MM.1S (cell line): ENCODE results near the gene NOC4L.

ENCODE experiments used
- EZH2 ChIP-seq: fragments of 300-600 bp; sonication (generic); optimal IDR thresholded peaks from 2 replicates; pipeline ENCODE3; 2017; ENCODE audit warnings: low read depth, mild to moderate bottlenecking, antibody characterized with exemption, low read length, mixed read lengths
- EZH2phosphoT487 ChIP-seq: fragments of 300-600 bp; sonication (generic); IDR thresholded peaks from 2 replicates; pipeline ENCODE4 v1.6.1; 2018; ENCODE audit warnings: antibody characterized with exemption, low read length
- TF ChIP-seq, protein P1 (sequence below): fragments of 300-600 bp; sonication (generic); IDR thresholded peaks from 2 replicates; pipeline ENCODE4 v1.5.1; 2016; ENCODE audit warnings: antibody characterized with exemption, low read length, mixed read lengths

DNA sequence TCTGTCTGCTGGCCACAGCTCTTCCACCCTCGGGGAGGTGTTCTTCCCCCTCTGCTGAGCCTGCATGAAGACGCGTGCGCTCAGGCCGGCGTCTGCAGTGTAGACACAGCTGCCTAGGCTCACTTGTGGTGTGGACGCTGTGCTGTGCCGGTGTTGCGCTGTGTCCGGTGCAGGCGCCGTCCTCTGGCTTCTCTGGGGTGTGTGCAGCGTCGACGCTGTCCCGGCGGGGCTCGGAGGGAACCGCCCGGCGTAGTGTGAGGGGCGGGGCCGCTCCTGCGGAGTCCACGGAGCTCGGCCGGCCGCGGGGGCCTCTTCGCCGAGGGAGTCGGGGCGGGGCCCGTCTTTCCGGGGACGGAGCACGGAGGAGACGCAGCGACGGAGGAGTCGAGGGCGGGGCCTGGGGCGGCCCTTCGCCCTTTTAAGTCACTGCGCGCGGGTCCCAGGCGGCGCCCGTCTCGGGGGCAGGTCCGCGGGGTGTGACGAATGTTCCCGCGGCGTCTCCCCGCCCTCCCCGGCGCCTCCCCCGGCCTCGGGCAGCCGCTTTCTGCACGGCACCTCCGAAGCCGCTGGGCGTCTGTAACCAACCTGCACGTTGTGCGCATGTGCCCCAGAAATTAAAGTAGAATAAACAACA lies 45.2 kb downstream of the NOC4L start:
- TF ChIP-seq, protein P1, sequence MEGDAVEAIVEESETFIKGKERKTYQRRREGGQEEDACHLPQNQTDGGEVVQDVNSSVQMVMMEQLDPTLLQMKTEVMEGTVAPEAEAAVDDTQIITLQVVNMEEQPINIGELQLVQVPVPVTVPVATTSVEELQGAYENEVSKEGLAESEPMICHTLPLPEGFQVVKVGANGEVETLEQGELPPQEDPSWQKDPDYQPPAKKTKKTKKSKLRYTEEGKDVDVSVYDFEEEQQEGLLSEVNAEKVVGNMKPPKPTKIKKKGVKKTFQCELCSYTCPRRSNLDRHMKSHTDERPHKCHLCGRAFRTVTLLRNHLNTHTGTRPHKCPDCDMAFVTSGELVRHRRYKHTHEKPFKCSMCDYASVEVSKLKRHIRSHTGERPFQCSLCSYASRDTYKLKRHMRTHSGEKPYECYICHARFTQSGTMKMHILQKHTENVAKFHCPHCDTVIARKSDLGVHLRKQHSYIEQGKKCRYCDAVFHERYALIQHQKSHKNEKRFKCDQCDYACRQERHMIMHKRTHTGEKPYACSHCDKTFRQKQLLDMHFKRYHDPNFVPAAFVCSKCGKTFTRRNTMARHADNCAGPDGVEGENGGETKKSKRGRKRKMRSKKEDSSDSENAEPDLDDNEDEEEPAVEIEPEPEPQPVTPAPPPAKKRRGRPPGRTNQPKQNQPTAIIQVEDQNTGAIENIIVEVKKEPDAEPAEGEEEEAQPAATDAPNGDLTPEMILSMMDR: no peak
- TF ChIP-seq EZH2 (no peak), EZH2phosphoT487 (no peak)
